ENCODE results near the gene CD58.

GRCh38 chr1:116501870-116502244 lies 69.0 kb downstream of the CD58 start:
- TF ChIP-seq POLR2AphosphoS5 (IDR thresholded peaks at IDR 0.05; ENCODE audit: low read depth, low read length) (no peak), SIN3A (IDR thresholded peaks at IDR 0.05; ENCODE audit: borderline replicate concordance, insufficient read depth, low read length) (no peak)
- TF ChIP-seq, protein P1, sequence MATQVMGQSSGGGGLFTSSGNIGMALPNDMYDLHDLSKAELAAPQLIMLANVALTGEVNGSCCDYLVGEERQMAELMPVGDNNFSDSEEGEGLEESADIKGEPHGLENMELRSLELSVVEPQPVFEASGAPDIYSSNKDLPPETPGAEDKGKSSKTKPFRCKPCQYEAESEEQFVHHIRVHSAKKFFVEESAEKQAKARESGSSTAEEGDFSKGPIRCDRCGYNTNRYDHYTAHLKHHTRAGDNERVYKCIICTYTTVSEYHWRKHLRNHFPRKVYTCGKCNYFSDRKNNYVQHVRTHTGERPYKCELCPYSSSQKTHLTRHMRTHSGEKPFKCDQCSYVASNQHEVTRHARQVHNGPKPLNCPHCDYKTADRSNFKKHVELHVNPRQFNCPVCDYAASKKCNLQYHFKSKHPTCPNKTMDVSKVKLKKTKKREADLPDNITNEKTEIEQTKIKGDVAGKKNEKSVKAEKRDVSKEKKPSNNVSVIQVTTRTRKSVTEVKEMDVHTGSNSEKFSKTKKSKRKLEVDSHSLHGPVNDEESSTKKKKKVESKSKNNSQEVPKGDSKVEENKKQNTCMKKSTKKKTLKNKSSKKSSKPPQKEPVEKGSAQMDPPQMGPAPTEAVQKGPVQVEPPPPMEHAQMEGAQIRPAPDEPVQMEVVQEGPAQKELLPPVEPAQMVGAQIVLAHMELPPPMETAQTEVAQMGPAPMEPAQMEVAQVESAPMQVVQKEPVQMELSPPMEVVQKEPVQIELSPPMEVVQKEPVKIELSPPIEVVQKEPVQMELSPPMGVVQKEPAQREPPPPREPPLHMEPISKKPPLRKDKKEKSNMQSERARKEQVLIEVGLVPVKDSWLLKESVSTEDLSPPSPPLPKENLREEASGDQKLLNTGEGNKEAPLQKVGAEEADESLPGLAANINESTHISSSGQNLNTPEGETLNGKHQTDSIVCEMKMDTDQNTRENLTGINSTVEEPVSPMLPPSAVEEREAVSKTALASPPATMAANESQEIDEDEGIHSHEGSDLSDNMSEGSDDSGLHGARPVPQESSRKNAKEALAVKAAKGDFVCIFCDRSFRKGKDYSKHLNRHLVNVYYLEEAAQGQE (IDR thresholded peaks at IDR 0.05; ENCODE audit: insufficient read depth in 1 of 2, low read depth in 2 of 2, low read length in 2 of 2), result no peak
